Caco-2 (cell line): ENCODE data around the gene ADGRG7. TPM values are rescaled to one million over a fixed set of nuclear protein-coding genes. Genes with fewer than 3 reads are reported as not detected.
"Not testable (repeated sequence)": the region's sequence is repeated elsewhere in the genome, so short reads cannot be mapped to it uniquely, and the experiment has no call there.

Source experiments
- BruUV-seq: library from RNA; stranded (reverse); fragments of 400-500 nt; replicated peaks from 2 replicates; lab custom pipeline; 2021; lab: Mats Ljungman, UMichigan
- CTCF ChIA-PET: fragments of 300-600 bp; sonication (Branson Sonifier 250); formaldehyde crosslinking; loops from one replicate; lab custom pipeline; 2022; ENCODE audit warnings: antibody characterized with exemption; lab: Charles Lee
- POLR2A ChIA-PET: fragments of 300-600 bp; sonication (Branson Sonifier 250); formaldehyde crosslinking; loops from one replicate; lab custom pipeline; 2022; ENCODE audit warnings: antibody characterized with exemption; lab: Charles Lee
- DNase-seq, 2 experiments: peaks; one replicate each; pipeline versions ENCODE4 v3.0.0 to v3.0.0-alpha.2; 2020 to 2022
- H3K27me3 ChIP-seq: replicated peaks from 2 replicates; pipeline ENCODE4 v1.6.0; 2011; ENCODE audit warnings: low read length; ENCODE audit not compliant: control insufficient read depth, insufficient read depth
- H3K36me3 ChIP-seq: 2 replicates; pipeline ENCODE4 v1.5.1; 2011; ENCODE audit warnings: low read length; ENCODE audit not compliant: control insufficient read depth, insufficient read depth
- H3K4me1 ChIP-seq: fragments of 250-450 bp; sonication (Bioruptor Pico); 2 replicates; pipeline ENCODE4 v1.5.1; 2020; ENCODE audit warnings: mild to moderate bottlenecking
- H3K4me3 ChIP-seq: 2 replicates; pipeline ENCODE4 v1.5.1; 2011; ENCODE audit warnings: low read depth, mild to moderate bottlenecking, control low read depth, low read length
- H3K9me3 ChIP-seq: fragments of 250-450 bp; sonication (Bioruptor Pico); 2 replicates; pipeline ENCODE4 v1.5.1; 2020; ENCODE audit warnings: mild to moderate bottlenecking, moderate library complexity
- H3K27ac Mint-ChIP-seq: one replicate; pipeline ENCODE4 v1.8.0; 2022; ENCODE audit warnings: mixed read lengths; ENCODE audit not compliant: unreplicated experiment
- H3K27me3 Mint-ChIP-seq: one replicate; pipeline ENCODE4 v1.8.0; 2022; ENCODE audit warnings: mixed read lengths; ENCODE audit not compliant: insufficient read depth, unreplicated experiment
- H3K36me3 Mint-ChIP-seq: one replicate; pipeline ENCODE4 v1.8.0; 2022; ENCODE audit warnings: mild to moderate bottlenecking, mixed read lengths; ENCODE audit not compliant: insufficient read depth, unreplicated experiment
- H3K4me1 Mint-ChIP-seq: one replicate; pipeline ENCODE4 v1.8.0; 2022; ENCODE audit warnings: low read depth, mixed read lengths; ENCODE audit not compliant: unreplicated experiment
- H3K4me3 Mint-ChIP-seq: one replicate; pipeline ENCODE4 v1.8.0; 2022; ENCODE audit warnings: mild to moderate bottlenecking, moderate library complexity, mixed read lengths; ENCODE audit not compliant: unreplicated experiment
- H3K9me3 Mint-ChIP-seq: one replicate; pipeline ENCODE4 v1.8.0; 2022; ENCODE audit warnings: mixed read lengths; ENCODE audit not compliant: unreplicated experiment
- CTCF ChIP-seq, 2 experiments: fragments of 200-600 bp in 1 of 2; IDR thresholded peaks; 1 replicate in 1 of 2; 2 replicates in 1 of 2; pipeline versions ENCODE4 v1.5.1 to v1.8.0; 2011 to 2022; ENCODE audit warnings: antibody characterized with exemption in 1 of 2, control low read depth in 1 of 2, inconsistent platforms in 1 of 2, low read depth in 1 of 2, low read length in 1 of 2, mild to moderate bottlenecking in 1 of 2, moderate library complexity in 1 of 2; ENCODE audit not compliant: insufficient read depth in 1 of 2, severe bottlenecking in 1 of 2, unreplicated experiment in 1 of 2
- intact Hi-C: fragments of 100-400 bp; cut with micrococcal nuclease; formaldehyde crosslinking; loops from one replicate; pipeline ENCODE4 v1.10.0; 2022; ENCODE audit not compliant: unreplicated experiment
- total RNA-seq: library from RNA; stranded (reverse); gene quantifications from 2 replicates; pipeline ENCODE4 v1.2.3, GENCODE V29; 2022

Gene ADGRG7
- total RNA-seq, 1 experiment from 2014 or later = 4.2 TPM

- intact Hi-C loops = no loop called here
- H3K27me3 ChIP-seq = no peaks in the 10 kb centered on the region
- no peaks in the 10 kb centered on the region for H3K27me3 Mint-ChIP-seq
- ChIA-PET CTCF (no interaction called here), POLR2A (no interaction called here)
- no peaks in the 10 kb centered on the region for H3K36me3 ChIP-seq
- H3K9me3 Mint-ChIP-seq = no peaks in the 10 kb centered on the region
- H3K4me1 ChIP-seq = no peaks in the 10 kb centered on the region
- H3K4me1 Mint-ChIP-seq = no peaks in the 10 kb centered on the region
- no peaks in the 10 kb centered on the region for H3K9me3 ChIP-seq
- no peak for TF ChIP-seq CTCF (IDR thresholded peaks at IDR 0.05; ENCODE audit: insufficient read depth in 1 of 2, low read depth in 1 of 2, low read length in 1 of 2, severe bottlenecking in 1 of 2, unreplicated experiment in 1 of 2)
- no peak overlapping the region for H3K4me3 ChIP-seq
- BruUV-seq = no TSS peak
- no peak for DNase-seq
- no peaks in the 10 kb centered on the region for H3K36me3 Mint-ChIP-seq
- H3K27ac Mint-ChIP-seq = no peak overlapping the region
- no peak overlapping the region for H3K4me3 Mint-ChIP-seq
Measured at GRCh38 chr3:100662113-100662823, 52.9 kb downstream of the ADGRG7 start.

DNA sequence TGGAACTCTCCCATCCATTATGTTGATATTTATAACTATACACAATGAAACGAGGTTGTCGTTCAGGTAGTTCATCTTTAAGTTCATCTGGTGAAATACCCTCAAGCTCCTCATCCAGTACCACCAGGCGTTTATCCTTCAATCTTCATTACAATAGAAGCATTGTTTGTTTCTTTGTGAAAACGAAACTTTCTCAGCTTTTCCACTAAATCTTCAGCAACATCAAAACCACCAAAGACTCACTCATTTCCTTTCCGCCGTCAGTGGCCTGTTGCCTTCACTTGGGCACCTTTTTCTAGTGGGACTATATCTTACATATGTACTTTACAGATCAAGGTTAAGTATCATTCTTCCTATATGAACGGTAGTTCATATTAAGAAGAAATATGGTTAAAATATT lies 55.8 kb downstream of the ADGRG7 start:
- Histone ChIP-seq H3K4me1 (no peaks in the 10 kb centered on the region), H3K9me3 (peaks cover 4% of the 10 kb centered on the region; the same call in 1 of the 2 replicates), H3K27me3 (no peaks in the 10 kb centered on the region), H3K36me3 (no peaks in the 10 kb centered on the region), H3K4me3 (no peak overlapping the region)
- Mint-ChIP-seq H3K27me3 (no peaks in the 10 kb centered on the region), H3K36me3 (no peaks in the 10 kb centered on the region), H3K9me3 (no peaks in the 10 kb centered on the region), H3K27ac (no peak overlapping the region), H3K4me1 (no peaks in the 10 kb centered on the region), H3K4me3 (no peak overlapping the region)
- ChIA-PET CTCF (no interaction called here), POLR2A (no interaction called here)
- no peak for TF ChIP-seq CTCF (IDR thresholded peaks at IDR 0.05; ENCODE audit: insufficient read depth in 1 of 2, low read depth in 1 of 2, low read length in 1 of 2, severe bottlenecking in 1 of 2, unreplicated experiment in 1 of 2)
- intact Hi-C loops = no loop called here
- no TSS peak for BruUV-seq
- no peak for DNase-seq

DNA sequence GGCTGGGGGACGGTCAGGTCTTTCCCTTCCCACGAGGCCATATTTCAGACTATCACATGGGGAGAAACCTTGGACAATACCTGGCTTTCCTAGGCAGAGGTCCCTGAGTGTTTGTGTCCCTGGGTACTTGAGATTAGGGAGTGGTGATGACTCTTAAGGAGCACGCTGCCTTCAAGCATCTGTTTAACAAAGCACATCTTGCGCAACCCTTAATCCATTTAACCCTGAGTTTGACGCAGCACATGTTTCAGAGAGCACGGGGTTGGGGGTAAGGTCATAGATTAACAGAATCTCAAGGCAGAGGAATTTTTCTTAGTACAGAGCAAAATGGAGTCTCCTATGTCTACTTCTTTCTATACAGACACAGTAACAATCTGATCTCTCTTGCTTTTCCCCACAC lies 57.3 kb downstream of the ADGRG7 start:
- H3K27ac Mint-ChIP-seq, H3K4me1 ChIP-seq, H3K27me3 Mint-ChIP-seq, H3K27me3 ChIP-seq, H3K36me3 Mint-ChIP-seq, POLR2A ChIA-PET, H3K9me3 ChIP-seq, H3K4me3 Mint-ChIP-seq, H3K36me3 ChIP-seq, H3K4me1 Mint-ChIP-seq, intact Hi-C loops, BruUV-seq, H3K4me3 ChIP-seq, H3K9me3 Mint-ChIP-seq, CTCF ChIA-PET: not testable (repeated sequence)
- DNase-seq = peak in 1 of 2 experiments; percentile 12

DNA sequence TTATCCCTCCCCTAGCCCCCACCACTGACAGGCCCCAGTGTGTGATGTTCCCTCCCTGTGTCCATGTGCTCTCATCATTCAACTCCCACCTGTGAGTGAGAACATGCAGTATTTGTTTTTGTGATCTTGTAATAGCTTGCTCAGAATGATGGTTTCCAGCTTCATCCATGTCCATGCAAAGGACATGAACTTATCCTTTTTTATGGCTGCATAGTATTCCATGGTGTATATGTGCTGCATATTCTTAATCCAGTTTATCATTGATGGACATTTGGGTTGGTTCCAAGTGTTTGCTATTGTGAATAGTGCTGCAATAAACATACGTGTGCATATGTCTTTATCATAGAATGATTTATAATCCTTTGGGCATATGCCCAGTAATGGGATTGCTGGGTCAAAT lies 57.9 kb downstream of the ADGRG7 start:
- CTCF ChIA-PET, H3K9me3 Mint-ChIP-seq, H3K9me3 ChIP-seq, H3K36me3 Mint-ChIP-seq, H3K36me3 ChIP-seq, H3K27me3 ChIP-seq, H3K4me3 Mint-ChIP-seq, POLR2A ChIA-PET, DNase-seq, H3K27me3 Mint-ChIP-seq, H3K4me1 Mint-ChIP-seq, H3K4me3 ChIP-seq, H3K27ac Mint-ChIP-seq, intact Hi-C loops, BruUV-seq, H3K4me1 ChIP-seq: not testable (repeated sequence)

DNA sequence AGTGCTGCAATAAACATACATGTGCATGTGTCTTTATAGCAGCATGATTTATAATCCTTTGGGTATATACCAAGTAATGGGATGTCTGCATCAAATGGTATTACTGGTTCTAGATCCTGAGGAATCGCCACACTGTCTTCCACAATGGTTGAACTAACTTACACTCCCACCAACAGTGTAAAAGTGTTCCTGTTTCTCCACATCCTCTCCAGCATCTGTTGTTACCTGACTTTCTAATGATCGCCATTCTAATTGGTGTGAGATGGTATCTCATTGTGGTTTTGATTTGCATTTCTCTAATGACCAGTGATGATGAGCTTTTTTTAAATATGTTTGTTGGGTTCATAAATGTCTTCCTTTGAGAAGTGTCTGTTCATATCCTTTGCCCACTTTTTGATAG lies 61.6 kb downstream of the ADGRG7 start:
- intact Hi-C loops = not testable (repeated sequence)

More for the DNA sequence above, 61.6 kb downstream of the ADGRG7 start:
- H3K36me3 Mint-ChIP-seq, H3K9me3 ChIP-seq, H3K4me3 Mint-ChIP-seq, BruUV-seq, DNase-seq, POLR2A ChIA-PET, CTCF ChIA-PET, H3K27me3 Mint-ChIP-seq, H3K36me3 ChIP-seq, H3K4me1 ChIP-seq, H3K4me3 ChIP-seq, H3K4me1 Mint-ChIP-seq, H3K27me3 ChIP-seq, H3K27ac Mint-ChIP-seq, H3K9me3 Mint-ChIP-seq: not testable (repeated sequence)
